Measurements from ENCODE around the gene TNFAIP2. TPM values are rescaled to one million over a fixed set of nuclear protein-coding genes. Genes with fewer than 3 reads are reported as not detected.
"Not testable (repeated sequence)": the region's sequence is repeated elsewhere in the genome, so short reads cannot be mapped to it uniquely, and the experiment has no call there.

Gene TNFAIP2
- total RNA-seq, 4 donors from 2014 or later, result 14.8 to 72.9 (median 22.3) TPM

GRCh38 chr14:103164779-103165178 is 41.5 kb downstream of the TNFAIP2 start:
- no peak for DNase-seq
- H3K9me3 ChIP-seq, result no peaks in the 10 kb centered on the region
- no peak overlapping the region for H3K27ac ChIP-seq
- no peak for ATAC-seq
- in situ Hi-C loops (cut with MboI; ENCODE audit: low sequenced_read_pairs in 4 of 4), result no loop called here
- H3K4me1 ChIP-seq, result no peaks in the 10 kb centered on the region
- TF ChIP-seq POLR2A (IDR thresholded peaks at IDR 0.05) (no peak), CTCF (IDR thresholded peaks at IDR 0.05 in 4 of 5, conservative IDR thresholded peaks at IDR 0.05 in 1 of 5) (no peak)
- H3K27me3 ChIP-seq, result no peaks in the 10 kb centered on the region
- no peak overlapping the region for H3K4me3 ChIP-seq
- intact Hi-C loops (cut with DNase I; ENCODE audit: low total_unique reads), result no loop called here
- no peaks in the 10 kb centered on the region for H3K36me3 ChIP-seq

- no peaks in the 10 kb centered on the region for H3K4me1 ChIP-seq
- no peaks in the 10 kb centered on the region for H3K27me3 ChIP-seq
- intact Hi-C loops (cut with DNase I; ENCODE audit: low total_unique reads) (no loop called here), in situ Hi-C loops (cut with MboI; ENCODE audit: low sequenced_read_pairs in 4 of 4) (no loop called here)
- DNase-seq (no peak), ATAC-seq (no peak)
- TF ChIP-seq POLR2A (IDR thresholded peaks at IDR 0.05), result no peak
- TF ChIP-seq CTCF (IDR thresholded peaks at IDR 0.05 in 4 of 5, conservative IDR thresholded peaks at IDR 0.05 in 1 of 5), result no peak
- H3K36me3 ChIP-seq, result no peaks in the 10 kb centered on the region
- no peaks in the 10 kb centered on the region for H3K9me3 ChIP-seq
- no peak overlapping the region for H3K27ac ChIP-seq
- no peak overlapping the region for H3K4me3 ChIP-seq
Observed at GRCh38 chr14:103165323-103165722, 42.1 kb downstream of the TNFAIP2 start.

GRCh38 chr14:103169954-103170353 is 46.7 kb downstream of the TNFAIP2 start:
- TF ChIP-seq CTCF (IDR thresholded peaks at IDR 0.05 in 4 of 5, conservative IDR thresholded peaks at IDR 0.05 in 1 of 5) (no peak), POLR2A (IDR thresholded peaks at IDR 0.05) (no peak)
- in situ Hi-C loops (cut with MboI; ENCODE audit: low sequenced_read_pairs in 4 of 4), result no loop called here
- intact Hi-C loops (cut with DNase I; ENCODE audit: low total_unique reads), result no loop called here
- DNase-seq, result no peak
- peaks cover 0 to 3% (median 0%) of the 10 kb centered on the region in 3 donors for H3K27me3 ChIP-seq
- no peaks in the 10 kb centered on the region for H3K9me3 ChIP-seq
- no peaks in the 10 kb centered on the region for H3K4me1 ChIP-seq
- no peak for ATAC-seq
- no peaks in the 10 kb centered on the region for H3K36me3 ChIP-seq
- H3K27ac ChIP-seq, result no peak overlapping the region
- H3K4me3 ChIP-seq, result no peak overlapping the region

GRCh38 chr14:103171206-103171605 is 47.9 kb downstream of the TNFAIP2 start:
- H3K36me3 ChIP-seq; intact Hi-C loops (cut with DNase I; ENCODE audit: low total_unique reads); in situ Hi-C loops (cut with MboI; ENCODE audit: low sequenced_read_pairs in 4 of 4); H3K27me3 ChIP-seq; H3K4me3 ChIP-seq; ATAC-seq; DNase-seq; H3K4me1 ChIP-seq; H3K9me3 ChIP-seq; H3K27ac ChIP-seq: not testable (repeated sequence)

- Histone ChIP-seq H3K9me3 (no peaks in the 10 kb centered on the region), H3K27ac (no peak overlapping the region), H3K4me1 (no peaks in the 10 kb centered on the region), H3K4me3 (no peak overlapping the region), H3K27me3 (peaks cover 0 to 3% (median 0%) of the 10 kb centered on the region in 3 donors), H3K36me3 (no peaks in the 10 kb centered on the region)
- intact Hi-C loops (cut with DNase I; ENCODE audit: low total_unique reads) (no loop called here), in situ Hi-C loops (cut with MboI; ENCODE audit: low sequenced_read_pairs in 4 of 4) (no loop called here)
- DNase-seq, result no peak
- TF ChIP-seq POLR2A (IDR thresholded peaks at IDR 0.05), result no peak
- TF ChIP-seq CTCF (IDR thresholded peaks at IDR 0.05 in 4 of 5, conservative IDR thresholded peaks at IDR 0.05 in 1 of 5), result no peak
- ATAC-seq, result no peak
Observed at GRCh38 chr14:103172921-103173320, 49.7 kb downstream of the TNFAIP2 start.

- H3K9me3 ChIP-seq; H3K4me1 ChIP-seq; in situ Hi-C loops (cut with MboI; ENCODE audit: low sequenced_read_pairs in 4 of 4); H3K27ac ChIP-seq; H3K4me3 ChIP-seq; ATAC-seq; DNase-seq; intact Hi-C loops (cut with DNase I; ENCODE audit: low total_unique reads); H3K27me3 ChIP-seq; H3K36me3 ChIP-seq: not testable (repeated sequence)
Observed at GRCh38 chr14:103173887-103174286, 50.6 kb downstream of the TNFAIP2 start.

- in situ Hi-C loops (cut with MboI; ENCODE audit: low sequenced_read_pairs in 4 of 4), result loop anchor here in 1 of 4 donors (25.0 kb wide), 1 partner anchor 111 kb away; no protein-coding TSS in a partner anchor
- H3K4me1 ChIP-seq; H3K36me3 ChIP-seq; H3K4me3 ChIP-seq; ATAC-seq; H3K27me3 ChIP-seq; DNase-seq; H3K27ac ChIP-seq; intact Hi-C loops (cut with DNase I; ENCODE audit: low total_unique reads); H3K9me3 ChIP-seq: not testable (repeated sequence)
Observed at GRCh38 chr14:103176176-103176575, 52.9 kb downstream of the TNFAIP2 start.
